ENCODE data around the gene KDELR1. TPM values are rescaled to one million over a fixed set of nuclear protein-coding genes. Genes with fewer than 3 reads are reported as not detected.

The KDELR1 gene
- total RNA-seq, 1 experiment from 2014 or later = 113 TPM

DNA sequence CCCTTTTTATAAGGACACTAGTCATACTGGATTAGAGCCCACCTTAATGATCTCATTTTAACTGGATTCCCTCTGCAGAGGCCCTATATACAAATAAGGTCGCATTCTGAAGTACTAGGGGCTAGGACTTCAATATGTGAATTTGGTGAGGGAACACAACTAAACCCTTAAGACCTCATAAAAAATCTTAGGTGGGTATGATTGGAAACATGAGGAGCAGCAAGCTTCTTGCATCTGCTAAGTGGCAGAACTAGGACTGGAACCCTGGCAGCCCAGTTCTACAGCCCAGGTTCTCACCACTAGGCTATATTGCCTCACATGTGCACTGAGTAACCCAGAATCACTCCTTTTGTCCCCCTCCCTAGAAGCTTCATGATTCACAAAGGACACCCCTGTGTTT is 37.3 kb upstream of the KDELR1 start:
- Mint-ChIP-seq H3K27ac (ENCODE audit: low read depth, unreplicated experiment) (no peak overlapping the region), H3K4me3 (ENCODE audit: unreplicated experiment) (no peak overlapping the region), H3K9me3 (ENCODE audit: unreplicated experiment) (no peaks in the 10 kb centered on the region), H3K36me3 (ENCODE audit: insufficient read depth, unreplicated experiment) (no peaks in the 10 kb centered on the region), H3K4me1 (ENCODE audit: insufficient read depth, unreplicated experiment) (peaks cover 9% of the 10 kb centered on the region), H3K27me3 (ENCODE audit: insufficient read depth, unreplicated experiment) (no peaks in the 10 kb centered on the region)
- DNase-seq (ENCODE audit: unreplicated experiment) = no peak
- ChIA-PET POLR2A (interaction anchor here (0.5 to 0.8 kb wide), 2 partner anchors 17 to 68 kb away, joined by 3 read pairs; no protein-coding TSS in a partner anchor), CTCF (no interaction called here)
- BruUV-seq (replicated peaks) = no TSS peak
- TF ChIP-seq, protein P1, sequence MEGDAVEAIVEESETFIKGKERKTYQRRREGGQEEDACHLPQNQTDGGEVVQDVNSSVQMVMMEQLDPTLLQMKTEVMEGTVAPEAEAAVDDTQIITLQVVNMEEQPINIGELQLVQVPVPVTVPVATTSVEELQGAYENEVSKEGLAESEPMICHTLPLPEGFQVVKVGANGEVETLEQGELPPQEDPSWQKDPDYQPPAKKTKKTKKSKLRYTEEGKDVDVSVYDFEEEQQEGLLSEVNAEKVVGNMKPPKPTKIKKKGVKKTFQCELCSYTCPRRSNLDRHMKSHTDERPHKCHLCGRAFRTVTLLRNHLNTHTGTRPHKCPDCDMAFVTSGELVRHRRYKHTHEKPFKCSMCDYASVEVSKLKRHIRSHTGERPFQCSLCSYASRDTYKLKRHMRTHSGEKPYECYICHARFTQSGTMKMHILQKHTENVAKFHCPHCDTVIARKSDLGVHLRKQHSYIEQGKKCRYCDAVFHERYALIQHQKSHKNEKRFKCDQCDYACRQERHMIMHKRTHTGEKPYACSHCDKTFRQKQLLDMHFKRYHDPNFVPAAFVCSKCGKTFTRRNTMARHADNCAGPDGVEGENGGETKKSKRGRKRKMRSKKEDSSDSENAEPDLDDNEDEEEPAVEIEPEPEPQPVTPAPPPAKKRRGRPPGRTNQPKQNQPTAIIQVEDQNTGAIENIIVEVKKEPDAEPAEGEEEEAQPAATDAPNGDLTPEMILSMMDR (IDR thresholded peaks at IDR 0.05; ENCODE audit: unreplicated experiment) = no peak
- intact Hi-C loops (cut with micrococcal nuclease) = no loop called here

GRCh38 chr19:48424694-48425219 is 33.4 kb upstream of the KDELR1 start:
- ChIA-PET CTCF (no interaction called here), POLR2A (no interaction called here)
- H3K9me3 Mint-ChIP-seq (ENCODE audit: unreplicated experiment) = no peaks in the 10 kb centered on the region
- BruUV-seq (replicated peaks) = no TSS peak
- peaks cover 21% of the 10 kb centered on the region for H3K4me1 Mint-ChIP-seq (ENCODE audit: insufficient read depth, unreplicated experiment)
- TF ChIP-seq, protein P1 (IDR thresholded peaks at IDR 0.05; ENCODE audit: unreplicated experiment) = no peak
- intact Hi-C loops (cut with micrococcal nuclease) = no loop called here
- H3K27me3 Mint-ChIP-seq (ENCODE audit: insufficient read depth, unreplicated experiment) = no peaks in the 10 kb centered on the region
- H3K27ac Mint-ChIP-seq (ENCODE audit: low read depth, unreplicated experiment) = peak overlapping the region; percentile 77
- H3K36me3 Mint-ChIP-seq (ENCODE audit: insufficient read depth, unreplicated experiment) = no peaks in the 10 kb centered on the region
- peak; percentile 62 for DNase-seq (ENCODE audit: unreplicated experiment)
- no peak overlapping the region for H3K4me3 Mint-ChIP-seq (ENCODE audit: unreplicated experiment)

GRCh38 chr19:48421548-48421947 is 30.2 kb upstream of the KDELR1 start:
- no peak overlapping the region for H3K27ac Mint-ChIP-seq (ENCODE audit: low read depth, unreplicated experiment)
- no peaks in the 10 kb centered on the region for H3K9me3 Mint-ChIP-seq (ENCODE audit: unreplicated experiment)
- H3K4me1 Mint-ChIP-seq (ENCODE audit: insufficient read depth, unreplicated experiment) = peaks cover 28% of the 10 kb centered on the region
- ChIA-PET POLR2A (interaction anchor here (1.1 to 1.4 kb wide), 2 partner anchors 9 to 24 kb away, joined by 3 to 4 read pairs; no protein-coding TSS in a partner anchor), CTCF (interaction anchor here (0.6 kb wide), 1 partner anchor 1031 kb away, joined by 3 read pairs; no protein-coding TSS in a partner anchor)
- no TSS peak for BruUV-seq (replicated peaks)
- TF ChIP-seq, protein P1 (IDR thresholded peaks at IDR 0.05; ENCODE audit: unreplicated experiment) = no peak
- H3K36me3 Mint-ChIP-seq (ENCODE audit: insufficient read depth, unreplicated experiment) = no peaks in the 10 kb centered on the region
- DNase-seq (ENCODE audit: unreplicated experiment) = no peak
- H3K4me3 Mint-ChIP-seq (ENCODE audit: unreplicated experiment) = no peak overlapping the region
- no peaks in the 10 kb centered on the region for H3K27me3 Mint-ChIP-seq (ENCODE audit: insufficient read depth, unreplicated experiment)
- intact Hi-C loops (cut with micrococcal nuclease) = no loop called here

GRCh38 chr19:48419158-48419920 is 28.0 kb upstream of the KDELR1 start:
- intact Hi-C loops (cut with micrococcal nuclease) = no loop called here
- TF ChIP-seq, protein P1 (IDR thresholded peaks at IDR 0.05; ENCODE audit: unreplicated experiment) = no peak
- Mint-ChIP-seq H3K27me3 (ENCODE audit: insufficient read depth, unreplicated experiment) (no peaks in the 10 kb centered on the region), H3K4me3 (ENCODE audit: unreplicated experiment) (no peak overlapping the region), H3K4me1 (ENCODE audit: insufficient read depth, unreplicated experiment) (peaks cover 20% of the 10 kb centered on the region), H3K36me3 (ENCODE audit: insufficient read depth, unreplicated experiment) (no peaks in the 10 kb centered on the region), H3K27ac (ENCODE audit: low read depth, unreplicated experiment) (no peak overlapping the region), H3K9me3 (ENCODE audit: unreplicated experiment) (no peaks in the 10 kb centered on the region)
- CTCF ChIA-PET = interaction anchor here (0.7 kb wide), 1 partner anchor 578 kb away, joined by 3 read pairs; no protein-coding TSS in a partner anchor
- POLR2A ChIA-PET = interaction anchor here (0.6 kb wide), 2 partner anchors 24 to 26 kb away, joined by 3 read pairs; no protein-coding TSS in a partner anchor
- BruUV-seq (replicated peaks) = no TSS peak
- DNase-seq (ENCODE audit: unreplicated experiment) = no peak

All from MCF 10A (cell line).